C4-2B (cell line): ENCODE measurements around the gene SPTBN2.

Experiments
- ZFX ChIP-seq: fragments of 450-650 bp; IDR thresholded peaks from 2 replicates; pipeline ENCODE4 v1.6.1; 2017
- TF ChIP-seq, protein P1 (sequence below): fragments of 450-650 bp; conservative IDR thresholded peaks from 2 replicates; pipeline ENCODE4 v1.5.1; 2017; ENCODE audit warnings: mild to moderate bottlenecking

DNA sequence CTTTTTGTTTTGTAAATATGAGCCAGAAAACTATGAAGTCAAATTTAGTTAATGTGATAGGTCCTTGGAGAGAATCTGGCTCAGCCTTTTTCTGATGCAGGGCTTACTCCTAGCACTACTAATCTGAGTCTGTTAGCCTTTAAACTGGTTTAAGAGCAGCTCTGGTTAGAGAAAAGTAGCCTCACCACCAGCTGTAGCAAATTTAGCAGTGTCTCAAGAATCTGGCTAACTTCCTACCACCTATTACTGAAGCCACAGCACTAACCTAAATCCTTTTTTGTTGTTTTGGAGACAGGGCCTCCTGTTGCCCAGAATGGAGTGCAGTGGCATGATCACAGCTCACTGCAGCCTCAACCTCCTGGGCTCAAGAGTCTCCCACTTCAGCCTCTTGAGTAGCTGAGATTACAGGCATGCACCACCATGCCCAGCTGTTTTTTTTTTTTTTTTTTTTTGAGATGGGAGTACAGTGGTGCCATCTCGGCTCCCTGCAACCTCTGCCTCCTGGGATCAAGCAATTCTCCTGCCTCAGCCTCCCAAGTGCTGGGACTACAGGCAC lies 65.2 kb downstream of the SPTBN2 start:
- TF ChIP-seq, protein P1, sequence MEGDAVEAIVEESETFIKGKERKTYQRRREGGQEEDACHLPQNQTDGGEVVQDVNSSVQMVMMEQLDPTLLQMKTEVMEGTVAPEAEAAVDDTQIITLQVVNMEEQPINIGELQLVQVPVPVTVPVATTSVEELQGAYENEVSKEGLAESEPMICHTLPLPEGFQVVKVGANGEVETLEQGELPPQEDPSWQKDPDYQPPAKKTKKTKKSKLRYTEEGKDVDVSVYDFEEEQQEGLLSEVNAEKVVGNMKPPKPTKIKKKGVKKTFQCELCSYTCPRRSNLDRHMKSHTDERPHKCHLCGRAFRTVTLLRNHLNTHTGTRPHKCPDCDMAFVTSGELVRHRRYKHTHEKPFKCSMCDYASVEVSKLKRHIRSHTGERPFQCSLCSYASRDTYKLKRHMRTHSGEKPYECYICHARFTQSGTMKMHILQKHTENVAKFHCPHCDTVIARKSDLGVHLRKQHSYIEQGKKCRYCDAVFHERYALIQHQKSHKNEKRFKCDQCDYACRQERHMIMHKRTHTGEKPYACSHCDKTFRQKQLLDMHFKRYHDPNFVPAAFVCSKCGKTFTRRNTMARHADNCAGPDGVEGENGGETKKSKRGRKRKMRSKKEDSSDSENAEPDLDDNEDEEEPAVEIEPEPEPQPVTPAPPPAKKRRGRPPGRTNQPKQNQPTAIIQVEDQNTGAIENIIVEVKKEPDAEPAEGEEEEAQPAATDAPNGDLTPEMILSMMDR: no peak
- no peak for TF ChIP-seq ZFX
